ENCODE data around the gene RNASE7. TPM values are rescaled to one million over a fixed set of nuclear protein-coding genes. Genes with fewer than 3 reads are reported as not detected.

Gene RNASE7
- total RNA-seq, 1 donor from 2014 or later, result 0.34 TPM

- peaks cover 4% of the 10 kb centered on the region for H3K4me1 Mint-ChIP-seq
- no peaks in the 10 kb centered on the region for H3K27me3 Mint-ChIP-seq (ENCODE audit: low read depth)
- H3K27ac Mint-ChIP-seq, result no peak overlapping the region
- DNase-seq (ENCODE audit: low spot score in 2 of 2, unreplicated experiment in 2 of 2), result no peak
- no peaks in the 10 kb centered on the region for H3K9me3 Mint-ChIP-seq
- TF ChIP-seq, protein P1, sequence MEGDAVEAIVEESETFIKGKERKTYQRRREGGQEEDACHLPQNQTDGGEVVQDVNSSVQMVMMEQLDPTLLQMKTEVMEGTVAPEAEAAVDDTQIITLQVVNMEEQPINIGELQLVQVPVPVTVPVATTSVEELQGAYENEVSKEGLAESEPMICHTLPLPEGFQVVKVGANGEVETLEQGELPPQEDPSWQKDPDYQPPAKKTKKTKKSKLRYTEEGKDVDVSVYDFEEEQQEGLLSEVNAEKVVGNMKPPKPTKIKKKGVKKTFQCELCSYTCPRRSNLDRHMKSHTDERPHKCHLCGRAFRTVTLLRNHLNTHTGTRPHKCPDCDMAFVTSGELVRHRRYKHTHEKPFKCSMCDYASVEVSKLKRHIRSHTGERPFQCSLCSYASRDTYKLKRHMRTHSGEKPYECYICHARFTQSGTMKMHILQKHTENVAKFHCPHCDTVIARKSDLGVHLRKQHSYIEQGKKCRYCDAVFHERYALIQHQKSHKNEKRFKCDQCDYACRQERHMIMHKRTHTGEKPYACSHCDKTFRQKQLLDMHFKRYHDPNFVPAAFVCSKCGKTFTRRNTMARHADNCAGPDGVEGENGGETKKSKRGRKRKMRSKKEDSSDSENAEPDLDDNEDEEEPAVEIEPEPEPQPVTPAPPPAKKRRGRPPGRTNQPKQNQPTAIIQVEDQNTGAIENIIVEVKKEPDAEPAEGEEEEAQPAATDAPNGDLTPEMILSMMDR (IDR thresholded peaks at IDR 0.05; ENCODE audit: unreplicated experiment), result no peak
- H3K4me3 Mint-ChIP-seq, result no peak overlapping the region
- H3K36me3 Mint-ChIP-seq, result peaks cover 38% of the 10 kb centered on the region
These were observed 36.1 kb downstream of the RNASE7 start for GRCh38 chr14:21078287-21078686.

GRCh38 chr14:21078726-21079125 is 36.6 kb downstream of the RNASE7 start:
- Mint-ChIP-seq H3K4me3 (no peak overlapping the region), H3K27me3 (ENCODE audit: low read depth) (no peaks in the 10 kb centered on the region), H3K27ac (no peak overlapping the region), H3K4me1 (no peaks in the 10 kb centered on the region), H3K9me3 (no peaks in the 10 kb centered on the region), H3K36me3 (peaks cover 35% of the 10 kb centered on the region)
- TF ChIP-seq, protein P1 (IDR thresholded peaks at IDR 0.05; ENCODE audit: unreplicated experiment), result no peak
- no peak for DNase-seq (ENCODE audit: low spot score in 2 of 2, unreplicated experiment in 2 of 2)

- Mint-ChIP-seq H3K9me3 (no peaks in the 10 kb centered on the region), H3K4me1 (no peaks in the 10 kb centered on the region), H3K36me3 (peaks cover 37% of the 10 kb centered on the region), H3K27ac (no peak overlapping the region), H3K4me3 (no peak overlapping the region), H3K27me3 (ENCODE audit: low read depth) (no peaks in the 10 kb centered on the region)
- TF ChIP-seq, protein P1 (IDR thresholded peaks at IDR 0.05; ENCODE audit: unreplicated experiment), result no peak
- no peak for DNase-seq (ENCODE audit: low spot score in 2 of 2, unreplicated experiment in 2 of 2)
These were observed 39.5 kb downstream of the RNASE7 start for GRCh38 chr14:21081521-21082142.

DNA sequence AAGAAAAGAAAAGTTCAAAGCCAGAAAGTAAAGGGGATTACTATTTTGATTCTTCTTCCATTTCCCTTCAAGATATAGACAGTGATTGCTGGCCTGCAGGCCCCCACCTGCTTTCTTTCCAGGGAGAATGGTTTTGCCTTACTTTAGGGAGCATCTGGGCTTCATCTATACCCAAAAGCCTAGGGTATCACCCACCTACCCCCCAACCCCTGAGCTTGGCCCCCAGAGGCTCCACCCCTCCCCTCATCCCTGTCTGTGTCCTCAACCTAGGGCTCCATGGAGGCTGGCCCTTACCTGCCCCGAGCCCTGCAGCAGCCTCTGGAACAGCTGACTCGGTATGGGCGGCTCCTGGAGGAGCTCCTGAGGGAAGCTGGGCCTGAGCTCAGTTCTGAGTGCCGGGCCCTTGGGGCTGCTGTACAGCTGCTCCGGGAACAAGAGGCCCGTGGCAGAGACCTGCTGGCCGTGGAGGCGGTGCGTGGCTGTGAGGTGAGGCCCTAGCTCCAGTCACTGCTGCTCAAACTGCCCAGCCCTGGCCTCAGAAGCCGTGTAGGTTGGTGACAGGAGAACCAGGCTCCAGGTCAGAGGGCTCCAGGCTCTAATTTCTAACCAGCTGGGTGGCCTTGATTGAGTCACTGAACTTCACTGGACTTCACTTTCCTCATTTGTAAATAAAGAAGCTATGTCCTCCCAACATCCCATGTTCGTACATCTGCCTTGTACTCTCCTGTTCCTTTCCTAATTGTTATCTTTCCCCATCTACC is 41.6 kb downstream of the RNASE7 start:
- TF ChIP-seq, protein P1 (IDR thresholded peaks at IDR 0.05; ENCODE audit: unreplicated experiment), result no peak
- Mint-ChIP-seq H3K27me3 (ENCODE audit: low read depth) (no peaks in the 10 kb centered on the region), H3K9me3 (no peaks in the 10 kb centered on the region), H3K36me3 (peaks cover 35% of the 10 kb centered on the region), H3K27ac (no peak overlapping the region), H3K4me3 (no peak overlapping the region), H3K4me1 (no peaks in the 10 kb centered on the region)
- DNase-seq (ENCODE audit: low spot score in 2 of 2, unreplicated experiment in 2 of 2), result no peak

GRCh38 chr14:21084396-21084795 is 42.2 kb downstream of the RNASE7 start:
- H3K4me1 Mint-ChIP-seq, result no peaks in the 10 kb centered on the region
- H3K4me3 Mint-ChIP-seq, result no peak overlapping the region
- TF ChIP-seq, protein P1 (IDR thresholded peaks at IDR 0.05; ENCODE audit: unreplicated experiment), result no peak
- no peak overlapping the region for H3K27ac Mint-ChIP-seq
- H3K9me3 Mint-ChIP-seq, result no peaks in the 10 kb centered on the region
- peaks cover 37% of the 10 kb centered on the region for H3K36me3 Mint-ChIP-seq
- no peaks in the 10 kb centered on the region for H3K27me3 Mint-ChIP-seq (ENCODE audit: low read depth)
- DNase-seq (ENCODE audit: low spot score in 2 of 2, unreplicated experiment in 2 of 2), result no peak

Measured in mesothelial cell of epicardium (in vitro differentiated cells).